DLD1 (cell line): ENCODE data around the gene KRTAP12-1.

Source experiments
- in situ Hi-C: cut with HindIII; loops from 2 replicates; pipeline ENCODE4 v1.10.0; 2017; ENCODE audit warnings: low sequenced_read_pairs

Gene KRTAP12-1

DNA sequence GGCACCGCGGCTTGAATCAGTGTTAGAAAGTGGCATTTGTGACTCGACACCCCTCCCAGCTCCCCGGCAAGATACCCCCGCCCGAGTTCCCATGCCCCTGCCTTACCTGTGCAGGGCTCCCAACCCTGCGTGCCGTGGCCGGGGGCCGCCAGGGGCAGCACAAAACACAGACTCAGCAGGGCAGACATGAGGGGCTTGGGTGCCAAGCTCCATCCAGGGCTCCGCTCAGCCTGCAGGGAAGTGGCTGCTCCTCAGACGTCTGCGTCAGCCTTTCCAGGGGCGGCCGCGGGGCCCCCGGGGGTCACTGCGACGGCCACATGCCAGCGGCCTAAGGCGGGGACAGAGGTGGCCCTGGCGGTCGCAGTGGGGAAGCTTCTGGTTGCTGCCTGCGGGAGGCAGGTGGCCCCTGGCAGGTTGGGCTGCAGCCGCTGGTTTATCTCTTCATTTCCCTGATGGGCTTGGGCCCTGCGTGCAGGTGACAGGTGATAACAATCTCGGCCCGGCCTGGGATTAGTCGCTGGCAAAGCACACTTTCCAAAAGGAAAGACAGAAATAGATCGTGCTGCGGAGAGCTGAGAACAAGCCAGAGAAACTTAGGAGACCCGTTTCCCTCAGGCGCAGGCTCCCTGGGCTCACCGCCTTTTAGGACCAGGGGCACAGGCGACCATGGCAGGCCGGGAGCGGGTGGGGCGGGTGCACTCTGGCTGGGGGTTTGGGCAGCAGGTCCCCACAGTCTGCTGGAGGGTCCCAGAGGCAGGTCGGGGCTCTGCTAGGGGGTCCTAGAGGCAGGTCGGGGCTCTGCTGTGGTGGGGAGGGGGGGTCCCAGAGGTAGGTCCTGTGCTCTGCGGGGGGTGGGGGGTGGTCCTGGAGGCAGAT lies 29.6 kb upstream of the KRTAP12-1 start, which contains the start of gene TSPEAR:
TSS of gene TSPEAR (minus strand) at position 246 of the 876 bp plus-strand sequence. CDS start at position 188, 58 bp downstream.
- in situ Hi-C loops = no loop called here

GRCh38 chr21:44710756-44711326 lies 28.9 kb upstream of the KRTAP12-1 start:
- in situ Hi-C loops = no loop called here

DNA sequence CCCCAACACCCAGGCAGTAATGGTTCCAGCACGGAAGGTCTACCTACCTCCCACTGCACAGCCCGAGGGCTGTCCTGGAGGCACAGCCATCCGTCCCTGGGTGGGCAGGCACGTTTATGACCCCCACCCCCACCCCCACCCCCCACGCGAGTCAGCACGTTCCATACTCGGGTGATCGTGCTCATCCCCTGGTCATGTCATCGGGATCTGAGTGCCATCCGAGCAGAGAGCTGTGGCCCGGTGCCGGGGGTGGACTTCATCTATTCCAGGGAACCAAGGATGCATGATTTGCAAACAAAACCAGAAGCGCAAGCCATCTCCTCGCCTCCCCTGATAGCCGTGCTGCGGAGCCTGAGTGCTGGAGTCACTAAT lies 28.3 kb upstream of the KRTAP12-1 start:
- in situ Hi-C loops = no loop called here

GRCh38 chr21:44709426-44710293 lies 27.7 kb upstream of the KRTAP12-1 start:
- in situ Hi-C loops = no loop called here

DNA sequence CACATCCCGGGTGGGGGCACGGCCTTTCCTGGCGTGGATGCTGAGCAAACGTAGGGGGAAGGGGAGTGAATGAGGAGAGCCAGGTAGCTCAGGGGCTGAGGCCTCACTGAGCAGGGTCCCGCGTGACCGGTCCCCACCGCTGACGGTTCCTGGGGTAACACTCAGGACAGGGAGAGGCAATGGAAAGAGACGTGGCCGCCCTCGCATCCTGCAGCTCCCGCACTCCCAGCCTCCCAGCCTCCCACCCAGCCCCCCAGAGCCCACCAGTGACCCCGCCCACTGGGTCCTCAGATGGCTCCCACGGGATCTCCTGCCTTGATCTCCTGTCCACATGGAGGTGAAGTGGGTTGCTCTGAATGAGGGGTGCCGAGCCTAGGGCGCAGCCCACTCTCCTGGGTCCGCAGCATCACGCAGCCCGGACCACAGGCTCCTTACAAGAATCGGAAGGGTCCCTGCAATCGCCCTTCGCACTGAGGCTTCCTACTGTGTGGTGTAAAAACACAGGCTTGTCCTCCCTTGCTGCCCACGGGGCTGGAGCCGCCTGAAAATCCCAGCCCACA lies 27.0 kb upstream of the KRTAP12-1 start:
- in situ Hi-C loops = no loop called here

DNA sequence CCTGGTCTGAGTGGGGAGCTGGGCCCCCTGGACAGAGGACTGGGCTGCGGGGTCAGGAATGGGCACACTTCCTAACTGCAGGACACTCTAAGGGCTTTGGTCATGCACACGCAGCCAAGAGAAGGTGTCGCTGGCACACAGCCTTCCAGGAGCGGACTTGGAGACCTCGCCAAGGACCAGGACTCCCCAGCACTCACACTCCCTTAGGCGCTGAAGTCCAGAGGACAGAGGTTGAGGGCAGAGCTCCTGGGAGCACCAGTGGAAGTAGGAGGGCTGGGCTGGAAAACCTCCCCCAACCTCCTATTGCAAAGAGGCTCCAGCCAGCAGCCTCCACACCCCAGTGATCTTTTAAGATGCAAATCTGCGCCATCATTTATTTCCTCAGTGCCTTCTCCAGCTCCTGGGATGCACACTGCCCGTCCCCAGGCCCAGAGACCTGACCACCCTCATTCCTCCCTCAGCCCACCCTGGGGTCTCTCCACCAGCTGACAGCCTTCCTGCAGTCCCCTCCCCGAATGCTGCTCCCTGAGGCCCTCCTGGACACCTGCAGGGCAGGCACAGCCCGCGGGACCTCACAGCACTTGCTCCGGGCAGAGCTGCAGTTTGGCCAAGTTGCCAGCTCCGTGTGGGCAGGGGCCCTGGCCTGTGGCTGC lies 26.4 kb upstream of the KRTAP12-1 start:
- in situ Hi-C loops = no loop called here

- in situ Hi-C loops = no loop called here
Measured at GRCh38 chr21:44706706-44707581, 25.0 kb upstream of the KRTAP12-1 start.

DNA sequence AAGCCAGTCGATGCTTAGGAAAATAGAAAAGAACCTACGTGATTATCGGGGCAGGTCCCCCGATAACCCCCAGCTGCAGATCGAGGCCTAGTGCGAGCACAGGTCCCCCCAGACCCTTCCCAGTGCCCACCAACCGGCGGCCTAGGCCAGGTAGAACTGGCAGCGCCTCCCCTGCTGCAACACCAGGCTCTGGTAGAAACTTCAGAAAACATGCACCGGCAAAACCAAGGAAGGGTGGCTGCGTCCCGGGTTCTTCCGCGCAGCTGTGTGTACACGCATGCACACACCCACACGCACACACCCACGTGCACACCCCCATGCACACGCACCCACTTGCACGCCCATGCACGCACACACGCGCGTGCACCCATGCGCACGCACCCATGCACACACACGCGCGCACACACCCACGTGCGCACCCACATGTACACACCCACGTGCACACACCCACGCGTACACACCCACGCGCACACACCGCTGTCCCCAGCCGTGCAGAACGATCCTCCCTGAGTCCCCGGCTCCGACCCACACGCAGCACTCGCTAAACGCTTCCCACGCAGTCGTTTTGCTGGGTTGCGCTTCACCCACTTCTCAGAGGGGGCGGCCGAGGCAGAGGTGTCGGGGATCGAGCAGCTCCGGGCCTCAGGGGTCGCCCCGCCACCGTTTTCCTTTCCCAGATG lies 24.2 kb upstream of the KRTAP12-1 start:
- in situ Hi-C loops = no loop called here

- in situ Hi-C loops = no loop called here
Measured at GRCh38 chr21:44704636-44705001, 22.7 kb upstream of the KRTAP12-1 start.

DNA sequence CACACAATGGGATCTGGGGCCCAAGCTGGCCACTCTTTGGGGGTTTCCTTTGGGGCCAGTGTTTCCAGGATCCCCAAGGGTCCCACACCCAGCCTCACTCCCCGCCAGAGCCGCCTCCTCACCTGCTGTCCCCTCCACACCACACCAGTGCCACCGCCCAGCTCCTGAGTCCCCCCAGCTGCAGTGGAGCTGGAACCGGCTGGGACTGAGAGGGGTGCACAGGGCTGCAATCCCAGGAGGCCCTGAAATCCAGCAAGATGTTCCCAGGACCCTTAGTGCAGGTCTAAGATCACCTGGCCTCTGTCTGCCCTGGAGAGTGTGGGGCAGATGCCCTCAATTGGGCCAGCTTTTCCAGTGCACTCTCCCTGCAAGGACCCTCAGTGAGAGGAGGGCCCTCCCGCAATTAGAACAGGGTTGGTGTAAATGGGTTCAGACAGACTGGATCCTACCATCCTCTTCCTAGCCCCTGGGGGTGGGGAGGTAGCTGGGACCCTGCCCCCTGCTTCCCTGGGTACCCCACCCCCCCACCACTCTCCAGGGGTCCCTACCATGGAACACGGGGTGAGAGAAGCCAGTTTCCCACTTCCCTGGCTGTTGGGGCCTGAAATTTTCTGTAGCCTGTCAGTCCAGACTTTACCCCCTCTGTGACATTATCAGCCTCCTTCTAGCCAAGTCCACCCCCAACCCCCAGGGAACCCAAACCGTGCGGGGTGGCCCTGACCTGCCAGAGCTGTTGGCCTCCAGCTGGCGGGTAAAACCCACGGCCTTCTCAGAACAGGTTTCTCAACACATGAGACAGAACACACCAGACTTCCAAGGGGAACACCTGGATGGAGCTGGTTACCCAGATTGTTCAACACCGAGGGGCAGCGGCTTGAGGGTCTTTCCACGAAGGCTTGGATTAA lies 22.0 kb upstream of the KRTAP12-1 start:
- in situ Hi-C loops = no loop called here

DNA sequence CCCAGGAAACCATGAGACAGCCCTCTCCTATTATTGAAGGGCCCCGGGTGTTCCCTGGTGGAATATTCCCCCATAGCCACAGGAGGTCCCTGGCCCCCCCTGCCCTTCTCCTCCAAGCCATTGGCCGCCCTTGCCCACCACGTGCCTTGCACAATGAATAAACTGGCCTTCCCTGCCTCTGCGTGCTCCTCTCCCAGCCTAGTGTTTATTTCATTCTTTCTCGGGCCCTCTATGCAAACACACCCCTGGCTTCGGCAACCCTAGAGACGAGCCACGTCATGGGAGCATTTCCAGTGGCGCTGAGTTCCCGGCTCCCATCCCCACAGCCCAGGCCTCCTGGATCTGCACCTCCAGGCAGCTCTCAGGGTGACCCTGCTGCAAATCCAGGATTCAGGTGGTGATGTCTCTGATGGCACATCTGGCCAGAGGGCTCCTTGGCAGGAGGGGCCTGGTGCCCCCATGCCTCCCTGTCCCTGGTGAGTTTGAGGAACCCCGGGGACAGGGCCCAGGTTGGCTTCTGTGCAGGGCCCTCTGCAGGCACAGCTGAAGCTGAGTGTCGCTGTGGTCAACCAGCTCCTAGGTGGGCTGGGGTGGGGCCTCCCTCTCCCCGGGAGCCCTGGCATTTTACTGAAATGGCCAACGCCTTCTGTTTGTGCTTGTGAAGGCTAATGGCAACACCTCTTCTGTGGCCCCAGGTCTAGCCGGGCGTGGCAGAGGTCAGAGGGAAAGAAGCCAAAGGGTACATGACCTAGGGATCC lies 21.2 kb upstream of the KRTAP12-1 start:
- in situ Hi-C loops = no loop called here

DNA sequence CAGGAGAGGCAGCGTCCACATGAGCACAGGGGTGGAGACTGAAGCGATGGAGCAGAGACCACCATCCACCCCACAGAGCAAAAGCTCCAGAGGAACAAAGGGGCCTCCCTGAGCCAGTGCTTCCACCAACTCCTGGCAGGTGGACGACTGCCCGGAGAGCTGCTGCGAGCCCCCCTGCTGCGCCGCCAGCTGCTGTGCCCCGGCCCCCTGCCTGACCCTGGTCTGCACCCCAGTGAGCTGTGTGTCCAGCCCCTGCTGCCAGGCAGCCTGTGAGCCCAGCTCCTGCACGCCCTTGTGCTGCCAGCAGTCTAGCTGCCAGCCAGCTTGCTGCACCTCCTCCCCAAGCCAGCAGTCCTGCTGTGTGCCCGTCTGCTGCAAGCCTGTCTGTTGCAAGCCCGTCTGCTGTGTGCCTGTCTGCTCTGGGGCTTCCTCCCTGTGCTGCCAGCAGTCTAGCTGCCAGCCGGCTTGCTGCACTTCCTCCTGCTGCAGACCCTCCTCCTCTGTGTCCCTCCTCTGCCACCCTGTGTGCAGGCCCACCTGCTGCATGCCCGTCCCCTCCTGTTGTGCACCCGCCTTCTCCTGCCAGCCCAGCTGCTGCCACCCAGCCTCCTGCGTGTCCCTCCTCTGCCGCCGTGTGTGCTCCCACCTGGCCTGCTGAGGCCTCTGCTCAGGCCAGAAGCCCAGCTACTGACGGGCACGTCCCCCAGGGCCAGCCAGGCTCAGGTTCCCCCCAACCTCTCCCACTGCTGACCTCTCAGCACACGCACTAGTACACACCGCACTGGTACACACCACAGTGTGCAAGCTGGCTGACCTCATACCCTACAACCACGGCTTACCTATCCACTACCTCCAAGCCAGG lies 20.4 kb upstream of the KRTAP12-1 start:
- in situ Hi-C loops = no loop called here

- in situ Hi-C loops = no loop called here
Measured at GRCh38 chr21:44701541-44701940, 19.6 kb upstream of the KRTAP12-1 start.

GRCh38 chr21:44701023-44701400 lies 19.0 kb upstream of the KRTAP12-1 start:
- in situ Hi-C loops = no loop called here

DNA sequence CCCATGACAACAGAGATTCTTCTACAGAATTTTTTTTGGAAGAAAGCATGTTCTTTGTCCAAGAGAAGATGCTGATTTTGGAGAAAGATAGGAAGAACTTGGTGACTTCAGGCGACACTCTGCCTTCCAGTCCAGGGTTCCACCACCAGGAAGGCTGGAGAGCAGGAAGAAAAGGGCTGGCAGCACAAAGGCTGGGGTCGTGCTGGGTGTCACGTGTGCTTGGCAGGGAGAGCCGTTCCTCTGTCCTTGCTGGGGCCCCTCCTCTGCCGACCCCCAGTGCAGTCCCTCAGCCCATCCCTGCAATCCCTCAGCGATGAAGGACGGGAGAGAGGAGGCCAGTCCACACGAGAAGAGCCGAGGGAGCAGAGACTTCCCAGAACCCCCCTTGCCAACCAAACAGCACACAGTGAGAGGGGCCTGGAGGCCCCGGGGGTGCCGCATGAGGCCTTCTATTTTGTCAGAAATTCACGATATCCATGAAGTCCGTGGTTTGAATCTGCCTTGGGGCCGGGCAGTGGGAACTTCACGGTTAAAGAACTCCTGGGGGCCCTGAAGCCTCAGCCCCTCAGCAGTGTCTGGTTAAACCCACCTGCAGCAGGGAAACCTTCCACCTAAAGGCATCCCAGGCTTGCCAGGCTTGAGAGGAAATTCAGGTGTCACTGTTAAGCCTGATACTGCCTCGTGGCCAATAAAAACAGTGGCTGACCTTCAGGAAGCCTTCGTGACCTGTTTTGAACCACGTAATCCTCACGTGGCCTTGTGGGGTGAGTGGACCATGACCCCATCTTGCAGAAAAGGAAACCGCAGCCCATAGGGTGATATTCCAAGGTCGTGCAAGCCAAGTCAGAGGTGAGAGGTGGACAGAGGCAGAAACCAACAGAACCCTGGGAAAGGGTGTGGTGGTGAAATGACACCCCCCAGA lies 18.4 kb upstream of the KRTAP12-1 start:
- in situ Hi-C loops = no loop called here
